ENCODE data around the gene HCN2.

Gene HCN2
- total RNA-seq: 0.09 to 2.4 reads per million in 2 experiments

DNA sequence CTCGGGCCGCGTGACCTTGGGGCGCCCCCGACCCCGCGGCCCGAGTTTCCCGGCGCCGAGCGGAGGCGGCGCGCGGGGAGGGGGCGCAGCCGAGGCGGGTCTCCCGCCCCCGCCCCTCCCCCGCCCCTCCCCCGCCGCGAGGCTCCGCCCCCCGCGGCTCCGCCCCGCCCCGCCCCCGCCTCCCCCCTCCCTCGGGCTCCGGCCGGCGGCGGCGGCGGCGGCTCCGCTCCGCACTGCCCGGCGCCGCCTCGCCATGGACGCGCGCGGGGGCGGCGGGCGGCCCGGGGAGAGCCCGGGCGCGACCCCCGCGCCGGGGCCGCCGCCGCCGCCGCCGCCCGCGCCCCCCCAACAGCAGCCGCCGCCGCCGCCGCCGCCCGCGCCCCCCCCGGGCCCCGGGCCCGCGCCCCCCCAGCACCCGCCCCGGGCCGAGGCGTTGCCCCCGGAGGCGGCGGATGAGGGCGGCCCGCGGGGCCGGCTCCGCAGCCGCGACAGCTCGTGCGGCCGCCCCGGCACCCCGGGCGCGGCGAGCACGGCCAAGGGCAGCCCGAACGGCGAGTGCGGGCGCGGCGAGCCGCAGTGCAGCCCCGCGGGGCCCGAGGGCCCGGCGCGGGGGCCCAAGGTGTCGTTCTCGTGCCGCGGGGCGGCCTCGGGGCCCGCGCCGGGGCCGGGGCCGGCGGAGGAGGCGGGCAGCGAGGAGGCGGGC lies at the start of gene HCN2:
HCN2 (plus strand) TSS at position 189 of the 703 bp plus-strand sequence; CDS start at position 254, 65 bp downstream.
- DNase-seq (ENCODE audit: low read depth): no peak

DNA sequence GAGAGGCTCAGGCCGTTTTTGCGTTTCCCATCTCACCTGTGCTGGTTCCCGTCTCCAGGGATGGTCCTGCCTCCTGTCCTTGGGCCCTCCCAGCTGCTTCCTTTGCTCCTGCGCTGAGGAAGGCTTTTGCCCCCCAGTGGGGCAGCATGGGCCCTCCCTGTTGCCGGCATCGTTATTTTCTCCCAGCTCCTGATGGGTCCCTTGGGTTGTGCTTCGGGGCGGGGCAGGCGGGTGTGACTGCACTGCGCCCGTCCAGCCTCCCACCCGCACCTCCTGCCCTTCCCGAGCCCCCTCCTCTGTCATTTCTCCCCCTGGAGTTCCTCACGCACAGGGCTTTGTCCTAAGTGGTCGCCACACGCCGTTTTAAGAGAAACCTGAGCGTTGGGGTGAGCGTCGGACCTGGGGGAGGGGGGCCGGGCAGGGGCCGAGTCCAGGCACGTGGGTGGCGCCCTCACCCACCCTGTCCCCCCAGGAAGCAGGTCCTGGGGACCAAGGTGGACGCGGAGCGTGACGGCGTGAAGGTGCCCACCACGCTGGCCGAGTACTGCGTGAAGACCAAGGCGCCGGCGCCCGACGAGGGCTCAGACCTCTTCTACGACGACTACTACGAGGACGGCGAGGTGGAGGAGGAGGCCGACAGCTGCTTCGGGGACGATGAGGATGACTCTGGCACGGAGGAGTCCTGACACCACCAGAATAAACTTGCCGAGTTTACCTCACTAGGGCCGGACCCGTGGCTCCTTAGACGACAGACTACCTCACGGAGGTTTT lies 48.6 kb upstream of the HCN2 start:
- no peak for DNase-seq (ENCODE audit: low read depth)

DNA sequence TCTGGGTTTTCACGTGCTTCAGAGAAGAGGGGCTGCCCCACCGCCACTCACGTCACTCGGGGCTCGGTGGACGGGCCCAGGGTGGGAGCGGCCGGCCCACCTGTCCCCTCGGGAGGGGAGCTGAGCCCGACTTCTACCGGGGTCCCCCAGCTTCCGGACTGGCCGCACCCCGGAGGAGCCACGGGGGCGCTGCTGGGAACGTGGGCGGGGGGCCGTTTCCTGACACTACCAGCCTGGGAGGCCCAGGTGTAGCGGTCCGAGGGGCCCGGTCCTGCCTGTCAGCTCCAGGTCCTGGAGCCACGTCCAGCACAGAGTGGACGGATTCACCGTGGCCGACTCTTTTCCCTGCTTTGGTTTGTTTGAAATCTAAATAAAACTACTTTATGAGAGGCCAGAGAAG lies 48.0 kb upstream of the HCN2 start:
- DNase-seq (ENCODE audit: low read depth): no peak

DNA sequence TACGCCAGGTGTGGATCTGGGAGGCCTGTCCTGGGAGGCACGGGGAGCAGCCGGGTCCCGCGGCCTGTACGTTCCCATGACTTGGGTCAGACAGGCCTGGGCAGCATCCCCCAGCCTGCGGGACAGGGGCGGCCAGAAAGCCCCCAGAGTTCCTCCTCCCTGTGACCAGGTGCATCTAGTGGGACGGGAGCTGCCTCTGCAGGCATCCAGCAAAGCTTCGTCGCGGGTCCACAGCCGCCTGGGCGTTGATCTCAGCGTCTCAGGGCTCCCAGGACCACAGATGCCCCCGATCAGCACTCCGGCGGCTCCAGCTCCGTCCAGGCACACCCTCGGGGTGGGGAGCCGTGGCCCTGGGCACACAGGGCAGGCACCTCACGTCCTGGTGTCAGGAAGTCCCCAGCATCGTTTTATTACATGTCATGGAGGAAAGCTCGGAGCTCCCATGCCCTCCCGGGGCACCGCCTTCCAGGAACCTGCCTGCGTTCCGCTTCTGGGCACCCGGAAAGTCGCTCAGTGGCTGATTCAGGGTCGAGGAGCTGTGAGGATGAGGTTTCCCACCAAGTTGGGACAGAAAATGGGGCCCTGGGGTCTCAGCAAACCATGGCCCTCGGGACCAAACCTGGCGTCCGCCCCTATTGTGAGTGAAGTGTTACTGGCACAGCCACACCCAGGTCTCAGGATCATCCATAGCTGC lies 47.4 kb upstream of the HCN2 start:
- no peak for DNase-seq (ENCODE audit: low read depth)

DNA sequence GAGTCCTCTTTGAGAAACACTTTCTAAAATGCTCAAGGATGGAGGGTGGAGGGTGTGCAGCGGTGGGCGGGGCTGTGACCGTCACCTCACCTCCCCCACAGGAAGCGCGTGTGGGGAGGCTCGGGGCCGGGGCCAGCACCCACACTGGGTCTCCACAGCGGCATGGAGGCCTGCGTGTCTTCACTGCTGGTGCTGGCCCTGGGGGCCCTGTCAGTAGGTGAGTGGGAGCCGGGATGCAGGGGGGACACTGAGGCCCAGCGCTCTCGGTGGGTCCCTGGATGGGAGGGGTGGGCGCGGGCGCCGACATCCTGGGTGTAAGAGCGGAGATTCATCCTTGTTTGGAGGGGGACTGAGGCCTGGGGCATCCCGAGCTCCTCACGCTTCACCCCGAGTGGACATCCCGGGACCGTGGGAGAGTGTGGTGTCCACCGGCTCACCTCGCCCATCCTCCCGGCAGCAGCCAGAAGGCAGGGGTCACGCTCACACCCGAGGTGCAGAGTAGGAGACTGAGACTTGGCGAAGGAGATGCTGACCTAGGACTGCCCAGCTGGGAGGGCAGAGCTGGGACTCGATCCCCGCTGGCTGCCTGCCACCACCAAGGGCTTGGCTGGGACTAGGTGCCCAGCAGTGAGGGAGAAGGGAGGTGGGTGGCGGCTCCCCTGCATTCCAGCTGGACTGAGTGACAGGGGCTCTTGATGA lies 45.6 kb upstream of the HCN2 start, which contains the start of gene GZMM:
GZMM (plus strand) TSS at position 144 of the 699 bp plus-strand sequence; CDS start at position 163, 19 bp downstream.
- peak; percentile 72 for DNase-seq (ENCODE audit: low read depth)

DNA sequence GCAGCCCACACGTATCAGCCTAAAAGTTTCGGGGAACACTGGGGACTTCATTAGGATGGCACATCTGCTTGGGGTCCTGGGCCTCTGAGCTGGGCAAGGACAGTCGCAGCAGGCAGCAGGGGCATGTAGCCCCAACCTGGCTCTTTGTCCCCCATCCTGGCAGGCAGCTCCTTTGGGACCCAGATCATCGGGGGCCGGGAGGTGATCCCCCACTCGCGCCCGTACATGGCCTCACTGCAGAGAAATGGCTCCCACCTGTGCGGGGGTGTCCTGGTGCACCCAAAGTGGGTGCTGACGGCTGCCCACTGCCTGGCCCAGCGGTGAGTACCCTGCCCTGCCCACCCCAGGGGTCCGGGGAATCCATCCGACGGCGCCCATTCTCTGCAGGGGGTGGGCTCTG lies 42.6 kb upstream of the HCN2 start:
- DNase-seq (ENCODE audit: low read depth): no peak

DNA sequence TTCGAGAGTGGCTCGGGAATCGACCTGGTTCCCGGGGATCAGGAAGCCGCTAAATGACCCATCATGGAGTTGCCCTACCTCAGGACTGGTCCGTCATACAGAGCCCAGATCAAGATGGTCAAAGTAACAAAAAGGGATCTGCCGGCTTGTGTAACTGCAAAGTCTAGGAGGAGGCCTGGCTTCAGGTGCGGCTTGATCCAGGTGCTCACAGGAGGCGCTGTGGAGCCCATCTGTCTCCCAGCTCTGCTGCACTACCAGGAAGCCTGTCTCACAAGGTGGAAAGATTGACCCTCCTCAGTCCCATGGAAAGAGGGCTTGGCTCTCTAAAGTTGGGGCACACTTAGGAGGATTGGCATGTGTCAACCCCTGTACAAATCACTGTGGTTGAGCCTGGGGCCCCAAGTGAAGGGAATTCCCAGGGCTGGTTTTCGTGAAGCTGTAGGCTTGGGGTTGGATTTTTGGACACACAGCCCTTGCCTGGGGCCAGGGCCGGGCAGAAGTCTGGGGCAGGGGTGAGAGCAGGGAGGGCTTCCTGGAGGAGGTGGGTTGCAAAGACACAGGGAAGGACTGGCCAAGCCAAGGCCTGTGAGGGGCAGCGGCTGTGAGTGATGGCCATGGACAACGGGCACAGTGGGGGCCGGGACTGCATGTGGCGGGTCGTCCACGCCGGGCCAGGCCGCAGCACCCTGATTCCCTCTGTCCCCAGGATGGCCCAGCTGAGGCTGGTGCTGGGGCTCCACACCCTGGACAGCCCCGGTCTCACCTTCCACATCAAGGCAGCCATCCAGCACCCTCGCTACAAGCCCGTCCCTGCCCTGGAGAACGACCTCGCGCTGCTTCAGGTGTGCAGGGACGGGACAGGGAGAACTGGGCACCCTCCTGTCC lies 41.6 kb upstream of the HCN2 start:
- DNase-seq (ENCODE audit: low read depth): no peak

DNA sequence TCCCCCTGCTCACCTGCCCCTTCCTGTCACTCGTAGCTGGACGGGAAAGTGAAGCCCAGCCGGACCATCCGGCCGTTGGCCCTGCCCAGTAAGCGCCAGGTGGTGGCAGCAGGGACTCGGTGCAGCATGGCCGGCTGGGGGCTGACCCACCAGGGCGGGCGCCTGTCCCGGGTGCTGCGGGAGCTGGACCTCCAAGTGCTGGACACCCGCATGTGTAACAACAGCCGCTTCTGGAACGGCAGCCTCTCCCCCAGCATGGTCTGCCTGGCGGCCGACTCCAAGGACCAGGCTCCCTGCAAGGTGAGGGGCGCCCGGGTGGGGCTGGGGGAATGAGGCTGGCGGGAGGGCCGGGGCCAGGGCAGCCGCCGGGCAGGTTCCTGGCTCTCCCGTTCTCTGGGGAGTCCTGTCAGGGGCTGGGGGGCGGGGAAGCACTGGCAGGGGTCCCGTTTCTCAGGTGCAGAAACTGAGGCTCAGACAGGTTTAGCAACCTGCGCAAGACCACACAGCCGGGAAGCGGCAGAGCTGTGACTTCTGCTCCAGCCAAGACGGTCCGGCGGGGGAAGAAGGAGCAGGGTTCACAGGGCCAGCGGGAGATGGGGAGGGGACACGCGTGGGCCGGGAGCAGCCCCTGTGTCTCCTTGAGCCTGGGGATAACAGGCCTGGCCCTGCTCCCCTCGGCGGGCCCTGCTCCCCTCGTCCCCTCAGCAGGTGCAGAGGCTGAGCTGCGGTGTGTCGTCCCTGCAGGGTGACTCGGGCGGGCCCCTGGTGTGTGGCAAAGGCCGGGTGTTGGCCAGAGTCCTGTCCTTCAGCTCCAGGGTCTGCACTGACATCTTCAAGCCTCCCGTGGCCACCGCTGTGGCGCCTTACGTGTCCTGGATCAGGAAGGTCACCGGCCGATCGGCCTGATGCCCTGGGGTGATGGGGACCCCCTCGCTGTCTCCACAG lies 40.5 kb upstream of the HCN2 start:
- no peak for DNase-seq (ENCODE audit: low read depth)

DNA sequence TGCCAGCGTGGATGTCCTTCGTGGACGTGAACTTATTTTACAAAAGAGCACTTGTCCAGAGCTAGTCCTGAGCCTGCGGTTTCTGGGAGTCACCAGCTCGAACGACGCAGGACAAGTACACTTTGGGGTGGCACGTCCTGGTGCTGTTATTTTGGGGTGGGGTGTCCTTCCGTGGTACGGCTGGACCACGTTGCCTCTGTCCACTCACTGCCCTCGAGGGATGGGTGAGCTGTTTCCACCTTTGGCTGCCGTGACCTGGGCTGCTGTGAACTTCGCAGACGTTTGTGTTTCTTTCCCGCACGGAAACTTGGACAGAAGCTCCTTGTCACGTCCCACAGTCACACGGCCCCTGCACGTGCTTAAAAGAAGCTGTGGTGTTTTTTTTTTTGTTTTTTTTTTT lies 34.9 kb upstream of the HCN2 start:
- no peak for DNase-seq (ENCODE audit: low read depth)

DNA sequence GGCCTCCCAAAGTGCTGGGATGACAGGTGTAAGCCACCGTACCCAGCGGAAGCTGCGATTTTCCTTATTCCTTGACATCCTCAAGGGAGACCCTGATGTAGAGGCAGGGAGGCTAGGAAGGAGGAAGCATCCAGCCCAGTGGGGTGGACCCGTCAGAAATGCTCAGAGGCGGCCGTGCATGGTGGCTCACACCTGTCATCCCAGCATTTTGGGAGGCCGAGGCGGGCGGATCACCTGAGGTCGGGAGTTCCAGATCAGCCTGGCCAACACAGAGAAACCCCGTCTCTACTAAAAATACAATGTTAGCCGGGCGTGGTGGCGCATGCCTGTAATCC lies 34.2 kb upstream of the HCN2 start:
- DNase-seq (ENCODE audit: low read depth): no peak

DNA sequence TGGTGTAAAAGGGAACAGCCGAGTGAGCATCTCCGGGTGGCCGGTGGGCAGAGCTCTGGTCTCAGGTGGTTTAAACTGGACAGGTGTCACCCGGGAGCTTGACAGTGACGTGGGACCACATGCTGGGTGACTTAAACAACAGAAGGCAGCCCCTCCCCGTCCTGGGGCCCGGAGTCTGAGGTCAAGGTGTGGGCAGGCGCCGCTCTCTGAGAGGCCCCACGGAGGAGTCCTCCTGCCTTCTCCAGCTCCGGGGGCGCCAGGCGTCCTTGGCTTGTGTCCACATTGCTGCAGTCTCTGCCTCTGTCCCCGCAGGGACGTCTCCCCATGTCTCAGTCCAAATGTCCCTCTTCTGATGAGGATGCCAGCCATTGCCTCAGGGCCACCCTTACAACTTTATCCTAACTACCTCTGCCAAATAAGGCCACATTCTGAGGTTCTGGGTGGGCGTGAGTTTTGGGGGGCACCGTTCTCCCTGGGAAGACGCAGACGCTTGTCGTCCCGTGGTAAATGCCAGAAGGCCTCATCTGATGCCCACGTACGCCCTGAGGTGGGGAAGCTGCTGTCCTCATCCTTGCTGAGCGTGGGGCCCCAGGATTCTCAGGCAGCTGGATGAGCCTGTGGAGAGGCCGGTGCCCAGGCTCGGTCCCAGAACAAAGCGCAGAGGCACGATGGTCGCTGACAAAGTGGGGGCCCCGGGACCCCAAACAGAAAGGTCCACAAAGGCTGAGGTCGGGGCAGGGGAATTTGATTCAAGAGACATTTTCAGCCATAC lies 32.9 kb upstream of the HCN2 start:
- DNase-seq (ENCODE audit: low read depth): no peak

DNA sequence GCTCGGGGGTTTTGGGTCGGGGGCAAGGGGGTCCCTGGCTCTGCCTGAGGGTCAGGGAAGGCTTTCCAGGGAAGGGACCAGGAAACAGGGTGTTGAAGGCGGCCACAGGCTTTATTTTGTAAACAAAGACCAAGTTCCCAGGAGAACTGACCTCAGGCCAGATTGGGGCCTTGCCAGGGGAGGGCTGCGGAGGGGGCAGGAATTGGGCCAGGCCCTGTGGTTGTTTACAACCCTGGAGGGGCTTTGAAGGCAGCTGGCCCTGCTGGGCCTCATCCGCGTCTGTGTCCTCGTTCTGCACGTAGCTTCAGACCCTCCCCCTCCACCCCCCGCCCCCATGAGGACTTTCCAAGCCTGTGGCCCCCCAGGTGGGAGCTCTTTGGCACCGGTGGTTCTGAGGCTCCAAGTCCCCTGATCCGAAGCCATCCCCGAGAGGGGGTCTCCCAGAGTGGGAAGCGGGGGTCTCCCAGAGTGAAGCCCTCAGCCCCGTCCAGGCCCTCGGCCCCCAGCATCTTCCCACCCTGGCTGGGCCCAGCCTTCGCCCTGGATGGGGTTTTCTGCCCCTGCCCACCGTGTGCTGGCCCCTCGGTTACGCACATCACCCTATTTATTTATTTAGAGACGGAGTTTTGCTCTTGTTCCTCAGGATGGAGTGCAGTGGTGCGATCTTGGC lies 30.8 kb upstream of the HCN2 start:
- DNase-seq (ENCODE audit: low read depth): no peak

DNA sequence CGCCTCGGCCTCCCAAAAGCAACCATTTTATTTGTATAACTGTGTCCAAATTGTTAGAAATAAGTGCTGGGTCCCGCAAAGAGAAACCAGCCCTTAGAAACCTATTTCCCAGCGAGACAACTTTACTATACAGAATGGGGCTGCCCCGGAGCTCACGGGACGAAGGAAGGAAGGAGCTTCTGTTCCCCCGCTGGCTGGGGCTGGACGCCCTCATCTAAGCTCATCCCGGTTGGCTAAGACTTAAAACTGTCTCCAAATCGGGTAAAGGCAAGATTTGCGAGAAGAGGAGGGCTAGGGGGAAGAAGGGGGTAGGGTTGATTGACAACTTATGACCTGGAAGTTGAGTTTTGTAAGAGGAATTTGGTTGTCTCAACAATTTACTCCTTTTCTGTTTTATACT lies 29.6 kb upstream of the HCN2 start:
- no peak for DNase-seq (ENCODE audit: low read depth)

DNA sequence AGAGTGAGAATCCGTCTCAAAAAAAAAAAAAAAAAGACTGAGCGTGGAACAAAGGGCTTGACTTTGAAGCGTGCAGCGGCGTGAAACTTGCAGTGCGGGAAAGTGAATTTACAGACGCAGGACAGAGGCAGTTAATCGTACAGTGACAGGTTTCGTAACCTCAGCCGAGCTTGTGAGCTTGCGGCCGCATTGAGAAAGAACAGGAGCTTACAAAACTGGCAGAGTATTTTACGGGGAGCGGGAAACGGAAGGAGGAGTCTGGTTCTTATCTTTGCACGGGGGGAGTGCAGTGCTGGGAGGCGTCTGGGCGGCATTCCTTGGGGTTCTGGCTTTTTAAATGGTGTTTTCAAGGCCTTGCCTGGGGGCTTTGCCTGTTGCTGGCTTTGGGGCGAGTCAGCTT lies 23.3 kb upstream of the HCN2 start:
- no peak for DNase-seq (ENCODE audit: low read depth)

DNA sequence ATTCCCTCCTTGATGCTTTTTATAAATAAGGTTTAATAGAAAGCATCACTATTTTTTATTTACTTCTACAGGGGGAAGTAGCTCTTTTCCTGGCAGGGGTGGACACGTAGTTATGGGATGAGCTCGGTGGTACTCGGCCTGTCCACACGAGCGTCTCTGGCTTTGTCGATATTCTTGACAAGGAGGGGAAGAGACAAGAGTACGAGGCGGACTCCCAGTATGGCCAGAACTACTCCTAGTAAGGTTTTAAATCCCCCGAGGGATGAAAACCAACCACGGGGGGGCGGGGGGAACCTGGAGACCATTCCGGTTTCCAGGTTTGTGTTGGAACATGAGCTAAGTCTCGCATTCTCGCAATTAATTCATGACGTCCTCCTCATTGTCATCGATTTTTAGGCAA lies 22.8 kb upstream of the HCN2 start:
- DNase-seq (ENCODE audit: low read depth): no peak

DNA sequence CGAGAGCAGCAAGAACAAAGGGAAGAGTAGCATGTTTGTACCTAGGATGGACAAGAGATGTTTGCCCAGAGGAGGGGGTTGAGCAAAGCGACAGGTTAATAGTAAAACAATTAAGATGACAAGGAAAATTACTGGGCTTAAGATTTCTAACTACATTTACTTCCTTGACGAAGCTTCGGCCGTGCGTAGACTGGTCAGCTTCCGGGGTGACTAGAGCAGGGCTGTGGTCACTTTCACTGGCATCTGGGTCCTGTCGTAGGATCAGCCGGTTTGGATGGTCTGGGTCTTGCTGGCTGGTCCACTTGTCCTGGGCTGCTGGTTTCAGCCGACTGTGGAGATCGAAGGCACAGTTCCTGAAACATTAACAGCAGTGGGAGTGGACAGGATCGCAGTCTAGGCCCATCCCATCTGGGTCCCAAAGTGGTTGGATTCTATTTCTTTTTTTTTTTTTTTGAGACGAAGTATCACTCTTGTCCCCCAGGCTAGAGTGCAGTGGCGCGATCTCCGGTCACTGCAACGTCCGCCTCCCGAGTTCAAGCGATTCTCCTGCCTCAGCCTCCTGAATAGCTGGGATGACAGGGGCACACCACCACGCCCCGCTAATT lies 22.3 kb upstream of the HCN2 start:
- no peak for DNase-seq (ENCODE audit: low read depth)

DNA sequence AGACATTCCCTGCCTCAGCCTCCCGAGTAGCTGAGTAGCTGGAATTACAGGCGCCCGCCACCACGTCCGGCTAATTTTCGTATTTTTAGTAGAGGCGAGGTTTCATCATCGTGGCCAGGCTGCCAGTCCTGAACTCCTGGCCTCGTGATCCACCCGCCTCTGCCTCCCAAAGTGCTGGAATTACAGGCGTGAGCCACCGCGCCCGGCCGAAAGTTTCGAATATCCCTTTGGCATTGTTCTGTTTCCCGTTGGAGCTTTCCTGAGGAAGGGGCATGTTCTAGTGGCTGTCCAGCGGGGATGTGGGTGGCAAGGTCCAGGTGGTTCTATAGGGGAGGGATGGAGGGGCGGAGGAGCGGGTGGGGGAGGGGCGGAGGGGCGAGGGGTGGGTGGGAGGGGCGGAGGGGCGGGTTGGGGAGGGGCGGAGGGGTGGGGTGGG lies 19.4 kb upstream of the HCN2 start:
- no peak for DNase-seq (ENCODE audit: low read depth)

DNA sequence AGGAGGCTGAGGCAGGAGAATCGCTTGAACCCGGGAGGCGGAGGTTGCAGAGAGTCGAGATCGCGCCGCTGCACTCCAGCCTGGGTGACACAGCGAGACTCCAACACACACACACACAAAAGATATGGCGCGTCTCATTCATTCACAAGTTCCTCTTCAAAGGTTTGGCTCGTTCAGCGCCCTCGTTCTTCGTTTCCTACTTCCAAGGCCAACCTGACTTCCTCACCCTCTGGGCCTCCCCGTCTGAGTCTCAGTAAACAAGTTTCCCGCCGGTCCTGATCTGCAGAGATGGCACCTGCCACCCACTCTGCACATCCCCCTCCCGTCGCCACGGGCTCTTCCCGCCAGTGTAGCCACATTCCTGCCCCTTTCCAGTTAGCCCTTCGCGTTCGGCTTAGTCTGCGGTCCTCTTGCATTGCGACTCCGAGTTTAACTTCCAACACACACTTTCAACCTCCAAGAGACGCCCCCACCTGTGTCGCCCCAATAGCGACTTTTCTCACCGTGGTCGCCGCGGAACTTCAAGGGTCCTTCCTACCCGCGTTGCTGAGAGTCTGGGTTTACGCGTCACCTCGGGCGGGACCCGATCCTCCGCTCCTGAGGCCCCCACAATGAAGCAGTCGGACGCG lies 18.6 kb upstream of the HCN2 start:
- DNase-seq (ENCODE audit: low read depth): peak; percentile 55
